ENCODE measurements around the gene SLC9A5. TPM values are rescaled to one million over a fixed set of nuclear protein-coding genes. Genes with fewer than 3 reads are reported as not detected.

Gene SLC9A5
- total and polyA plus RNA-seq, 2 donors (not counting 3 experiments of a cell fraction or from before 2014, with no cell fraction given), result 2.7 to 2.8 TPM

GRCh38 chr16:67294938-67295361 lies 46.2 kb downstream of the SLC9A5 start:
- H3K4me3 ChIP-seq (replicated peaks in 1 of 3; ENCODE audit: insufficient read depth in 1 of 3, low read depth in 1 of 3, low read length in 3 of 3), result no peak overlapping the region
- H3K9ac ChIP-seq (replicated peaks; ENCODE audit: extremely low read depth, insufficient read depth, low read length), result no peak overlapping the region
- H4K20me1 ChIP-seq (replicated peaks; ENCODE audit: control insufficient read depth, extremely low read depth, insufficient read depth, low read length), result no peaks in the 10 kb centered on the region
- TF ChIP-seq MYC (IDR thresholded peaks at IDR 0.05; ENCODE audit: low read depth, low read length), result no peak
- H3K9me3 ChIP-seq (replicated peaks; ENCODE audit: control insufficient read depth, insufficient read depth, low read length), result no peaks in the 10 kb centered on the region
- H2AFZ ChIP-seq (ENCODE audit: low read depth, low read length), result no peak overlapping the region
- no peak overlapping the region for H3K4me2 ChIP-seq (ENCODE audit: insufficient read depth, low read length)
- no peaks in the 10 kb centered on the region for H3K4me1 ChIP-seq (ENCODE audit: control insufficient read depth, extremely low read depth, insufficient read depth, low read length)
- H3K36me3 ChIP-seq (ENCODE audit: control insufficient read depth in 2 of 2, extremely low read depth in 1 of 2, insufficient read depth in 2 of 2, low read length in 2 of 2), result no peaks in the 10 kb centered on the region
- dilution Hi-C loops (cut with MboI; ENCODE audit: extremely low pct_ligation_motif_present, low sequenced_read_pairs) (no loop called here), intact Hi-C loops (cut with micrococcal nuclease) (no loop called here)
- no peaks in the 10 kb centered on the region for H3K79me2 ChIP-seq (ENCODE audit: control insufficient read depth, insufficient read depth, low read length)
- BruUV-seq (replicated peaks), result no TSS peak
- no peaks in the 10 kb centered on the region for H3K27me3 ChIP-seq (ENCODE audit: control insufficient read depth in 2 of 2, insufficient read depth in 2 of 2, low read length in 2 of 2)
- no peaks in the 10 kb centered on the region for H3K9me1 ChIP-seq (replicated peaks; ENCODE audit: control insufficient read depth, extremely low read depth, insufficient read depth, low read length)
- no peak overlapping the region for H3K27ac ChIP-seq (ENCODE audit: insufficient read depth, low read depth, low read length)
- DNase-seq (ENCODE audit: low read depth, low spot score), result no peak
- no peak for FAIRE-seq
- ChIA-PET CTCF (interaction anchor here (0.5 to 1.3 kb wide), 2 partner anchors 86 to 105 kb away, joined by 3 to 4 read pairs; no protein-coding TSS in a partner anchor), POLR2A (no interaction called here)

- no peak for DNase-seq (ENCODE audit: low read depth, low spot score)
- H3K36me3 ChIP-seq (ENCODE audit: control insufficient read depth in 2 of 2, extremely low read depth in 1 of 2, insufficient read depth in 2 of 2, low read length in 2 of 2), result no peaks in the 10 kb centered on the region
- no peak overlapping the region for H3K9ac ChIP-seq (replicated peaks; ENCODE audit: extremely low read depth, insufficient read depth, low read length)
- no peaks in the 10 kb centered on the region for H3K9me1 ChIP-seq (replicated peaks; ENCODE audit: control insufficient read depth, extremely low read depth, insufficient read depth, low read length)
- intact Hi-C loops (cut with micrococcal nuclease), result no loop called here
- no peaks in the 10 kb centered on the region for H4K20me1 ChIP-seq (replicated peaks; ENCODE audit: control insufficient read depth, extremely low read depth, insufficient read depth, low read length)
- H3K4me3 ChIP-seq (replicated peaks in 1 of 3; ENCODE audit: insufficient read depth in 1 of 3, low read depth in 1 of 3, low read length in 3 of 3), result no peak overlapping the region
- BruUV-seq (replicated peaks), result no TSS peak
- H3K79me2 ChIP-seq (ENCODE audit: control insufficient read depth, insufficient read depth, low read length), result no peaks in the 10 kb centered on the region
- no peaks in the 10 kb centered on the region for H3K9me3 ChIP-seq (replicated peaks; ENCODE audit: control insufficient read depth, insufficient read depth, low read length)
- CTCF ChIA-PET, result interaction anchor here (1.1 to 2.2 kb wide), 5 partner anchors 11 to 103 kb away, joined by 3 to 9 read pairs (median 4); partner anchors contain the start of genes KCTD19 and LRRC36
- no peak overlapping the region for H2AFZ ChIP-seq (ENCODE audit: low read depth, low read length)
- no peaks in the 10 kb centered on the region for H3K4me1 ChIP-seq (ENCODE audit: control insufficient read depth, extremely low read depth, insufficient read depth, low read length)
- no peak for FAIRE-seq
- POLR2A ChIA-PET, result no interaction called here
- H3K4me2 ChIP-seq (ENCODE audit: insufficient read depth, low read length), result no peak overlapping the region
- TF ChIP-seq CTCF (IDR thresholded peaks at IDR 0.05; ENCODE audit: extremely low read depth in 1 of 2, insufficient read depth in 1 of 2, low read depth in 1 of 2, low read length in 2 of 2) (no peak), POLR2AphosphoS5 (IDR thresholded peaks at IDR 0.05; ENCODE audit: insufficient read depth, low read depth, low read length) (no peak), POLR2A (IDR thresholded peaks at IDR 0.05; ENCODE audit: low read depth, low read length) (no peak), GATA2 (IDR thresholded peaks at IDR 0.05; ENCODE audit: insufficient read depth, insufficient read length, low read depth, low read length) (no peak), JUN (IDR thresholded peaks at IDR 0.05; ENCODE audit: borderline replicate concordance, insufficient read depth, insufficient read length, low read depth) (no peak), MYC (IDR thresholded peaks at IDR 0.05; ENCODE audit: low read depth, low read length) (no peak), FOS (IDR thresholded peaks at IDR 0.05; ENCODE audit: borderline replicate concordance, insufficient read depth, low read length) (no peak), MAX (IDR thresholded peaks at IDR 0.05; ENCODE audit: insufficient read depth, insufficient read length) (no peak), EZH2 (IDR thresholded peaks at IDR 0.05; ENCODE audit: borderline replicate concordance, low read depth, low read length, severe bottlenecking) (no peak)
- H3K27ac ChIP-seq (ENCODE audit: insufficient read depth, low read depth, low read length), result no peak overlapping the region
- no peaks in the 10 kb centered on the region for H3K27me3 ChIP-seq (ENCODE audit: control insufficient read depth in 2 of 2, insufficient read depth in 2 of 2, low read length in 2 of 2)
- dilution Hi-C loops (cut with MboI; ENCODE audit: extremely low pct_ligation_motif_present, low sequenced_read_pairs), result no loop called here
These were observed 47.6 kb downstream of the SLC9A5 start for GRCh38 chr16:67296420-67296819.

Data from endothelial cell of umbilical vein (primary cell).